H1 (cell line): ENCODE measurements around the gene RPS25. TPM values are rescaled to one million over a fixed set of nuclear protein-coding genes. Genes with fewer than 3 reads are reported as not detected.

Experiments used
- CHD7 ChIP-seq: fragments of 300-600 bp; sonication (generic); IDR thresholded peaks from 2 replicates; pipeline ENCODE4 v1.7.1; 2012; ENCODE audit warnings: low read length, moderate library complexity, mild to moderate bottlenecking, inconsistent platforms; ENCODE audit not compliant: insufficient replicate concordance
- GABPA ChIP-seq: IDR thresholded peaks from 2 replicates; pipeline ENCODE4 v1.6.1; 2011; ENCODE audit warnings: mild to moderate bottlenecking, low read length, moderate library complexity, borderline replicate concordance; ENCODE audit not compliant: insufficient read depth
- PHF8 ChIP-seq: fragments of 200-600 bp; sonication (generic); conservative IDR thresholded peaks from 2 replicates; pipeline ENCODE4 v1.7.1; 2012; ENCODE audit warnings: low read depth, mild to moderate bottlenecking, inconsistent platforms, low read length, moderate library complexity
- SIN3A ChIP-seq, 2 experiments: IDR thresholded peaks in 1 of 2; conservative IDR thresholded peaks in 1 of 2; 2 replicates each; pipeline ENCODE4 v1.6.1; 2011 to 2012; ENCODE audit warnings: low read length in 2 of 2, improper control_type of control experiment in 1 of 2, low read depth in 1 of 2, mild to moderate bottlenecking in 1 of 2
- polyA plus RNA-seq, 7 experiments: library from polyadenylated mRNA; depleted of rRNA in 3 of 7; stranded (reverse) in 5 of 7; unstranded in 2 of 7; fragments of >200 nt in 5 of 7; fragments of 200-250 nt in 2 of 7; gene quantifications; 1 replicate in 5 of 7; 2 replicates in 1 of 7; 4 replicates in 1 of 7; pipeline versions ENCODE4 v1.2.1 to v1.2.3, GENCODE V29; 2011 to 2013; ENCODE audit warnings: missing spikeins in 2 of 7, mixed read lengths in 2 of 7
- total RNA-seq: library from RNA; stranded (reverse); fragmentation: NEBNext Ultra II Directional; extraction: Animal tissue kit (Norgen Biotek cat#: 25700); gene quantifications from 2 replicates; pipeline ENCODE4 v1.2.1, GENCODE V29; 2021

The RPS25 gene
- total and polyA plus RNA-seq, 2 of the 8 experiments (the other 6 are each of a cell fraction or from before 2014, with no cell fraction given), result 1,525 to 1,643 TPM

DNA sequence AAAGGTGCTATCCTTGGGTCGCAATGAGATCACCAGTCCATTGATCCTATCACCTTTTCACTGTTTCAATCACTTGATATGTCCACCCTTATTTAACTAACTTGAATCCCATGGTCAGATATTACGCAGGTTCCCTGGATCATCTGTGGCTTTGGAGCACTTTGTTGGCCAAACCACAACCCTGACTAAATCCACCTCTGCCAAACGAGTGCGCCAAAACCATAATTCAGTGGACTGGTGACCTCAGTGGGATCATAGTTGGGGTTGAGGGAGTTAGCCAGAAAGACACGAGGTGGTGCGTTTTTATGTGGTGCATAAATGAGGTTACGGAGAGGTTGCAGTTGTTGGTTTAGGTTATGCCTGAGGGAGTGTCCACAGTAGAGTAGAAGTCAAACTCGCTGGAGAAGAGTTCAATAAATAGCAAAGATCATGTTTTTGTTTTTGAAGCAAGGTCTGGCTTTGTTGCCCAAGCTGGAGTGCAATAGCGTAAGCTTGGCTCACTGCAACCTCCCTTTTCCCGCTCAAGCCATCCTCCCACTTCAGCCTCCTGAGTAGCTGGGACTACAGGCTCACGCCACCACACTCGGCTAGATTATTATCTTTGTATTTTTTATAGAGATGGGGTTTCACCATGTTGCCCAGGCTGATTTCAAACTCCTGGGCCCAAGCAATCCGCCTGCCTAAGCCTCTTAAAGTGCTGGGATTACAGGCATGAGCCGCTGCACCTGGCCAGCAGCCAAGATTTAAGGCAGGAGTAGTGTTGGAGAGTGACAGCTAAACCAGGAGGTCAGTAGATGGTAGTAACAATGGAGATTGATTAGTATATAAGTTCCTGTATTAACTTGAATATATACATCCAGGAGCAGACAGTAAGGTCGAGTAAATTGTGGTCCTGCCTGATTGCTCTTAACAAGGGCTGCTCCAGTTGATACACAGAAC lies 42.1 kb downstream of the RPS25 start (continued):
- TF ChIP-seq GABPA, result no peak
- no peak for TF ChIP-seq SIN3A (conservative IDR thresholded peaks at IDR 0.05 in 1 of 2, IDR thresholded peaks at IDR 0.05 in 1 of 2; ENCODE audit: low read depth in 1 of 2, low read length in 2 of 2)
- TF ChIP-seq PHF8, result no peak
- TF ChIP-seq CHD7, result no peak
- TF ChIP-seq, all 59 proteins: peak for 0
